ENCODE results near the gene HMOX2.

Gene HMOX2

DNA sequence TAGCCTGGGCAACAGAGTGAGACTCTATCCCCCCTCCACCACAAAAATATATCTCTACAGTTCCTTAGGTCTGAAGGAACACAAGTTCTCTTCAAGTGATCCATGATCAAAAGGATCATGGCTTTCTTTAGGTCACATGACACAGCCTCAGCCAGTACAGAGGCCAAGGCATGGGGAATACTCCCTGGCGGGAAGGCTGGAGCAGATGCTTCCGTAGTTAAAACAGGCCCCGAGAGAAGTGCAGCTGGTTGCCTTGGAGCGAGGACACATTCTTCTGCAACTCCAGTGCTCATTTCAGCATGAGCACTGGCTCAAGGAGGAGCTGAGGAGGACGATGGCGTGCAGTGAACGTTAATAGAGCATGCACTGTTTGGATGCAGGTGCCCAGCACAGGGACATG lies 48.9 kb downstream of the HMOX2 start:
- DNase-seq (ENCODE audit: low read depth): no peak

DNA sequence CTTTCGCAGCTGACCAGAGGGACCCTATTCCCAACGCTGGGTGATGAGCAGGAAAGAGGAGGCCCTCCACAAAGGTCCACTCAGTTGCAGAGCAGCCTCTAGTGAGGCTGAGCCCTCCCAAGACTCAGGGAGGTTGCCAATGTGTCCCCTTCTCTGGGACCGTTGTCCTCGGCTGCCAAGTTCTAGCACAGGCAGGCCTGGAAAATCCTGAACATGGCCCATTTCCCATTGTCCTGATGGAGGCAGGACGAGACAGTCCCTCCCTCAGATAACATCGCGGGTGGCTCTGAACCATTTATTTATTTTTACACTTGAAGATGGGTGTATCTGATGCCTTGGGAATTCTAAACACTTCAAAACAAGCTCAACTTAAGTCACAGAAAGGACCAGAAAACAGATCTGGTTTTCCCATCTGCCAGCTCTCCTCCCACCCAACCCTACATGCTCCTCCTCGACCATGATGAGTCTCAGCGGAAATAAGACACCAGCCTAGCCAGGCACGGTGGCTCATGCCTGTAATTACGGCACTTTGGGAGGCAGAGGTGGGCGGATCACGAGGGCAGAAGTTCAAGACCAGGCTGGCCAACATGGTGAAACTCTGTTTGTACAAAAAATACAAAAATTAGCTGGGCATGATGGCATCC lies 49.6 kb downstream of the HMOX2 start:
- no peak for DNase-seq (ENCODE audit: low read depth)

DNA sequence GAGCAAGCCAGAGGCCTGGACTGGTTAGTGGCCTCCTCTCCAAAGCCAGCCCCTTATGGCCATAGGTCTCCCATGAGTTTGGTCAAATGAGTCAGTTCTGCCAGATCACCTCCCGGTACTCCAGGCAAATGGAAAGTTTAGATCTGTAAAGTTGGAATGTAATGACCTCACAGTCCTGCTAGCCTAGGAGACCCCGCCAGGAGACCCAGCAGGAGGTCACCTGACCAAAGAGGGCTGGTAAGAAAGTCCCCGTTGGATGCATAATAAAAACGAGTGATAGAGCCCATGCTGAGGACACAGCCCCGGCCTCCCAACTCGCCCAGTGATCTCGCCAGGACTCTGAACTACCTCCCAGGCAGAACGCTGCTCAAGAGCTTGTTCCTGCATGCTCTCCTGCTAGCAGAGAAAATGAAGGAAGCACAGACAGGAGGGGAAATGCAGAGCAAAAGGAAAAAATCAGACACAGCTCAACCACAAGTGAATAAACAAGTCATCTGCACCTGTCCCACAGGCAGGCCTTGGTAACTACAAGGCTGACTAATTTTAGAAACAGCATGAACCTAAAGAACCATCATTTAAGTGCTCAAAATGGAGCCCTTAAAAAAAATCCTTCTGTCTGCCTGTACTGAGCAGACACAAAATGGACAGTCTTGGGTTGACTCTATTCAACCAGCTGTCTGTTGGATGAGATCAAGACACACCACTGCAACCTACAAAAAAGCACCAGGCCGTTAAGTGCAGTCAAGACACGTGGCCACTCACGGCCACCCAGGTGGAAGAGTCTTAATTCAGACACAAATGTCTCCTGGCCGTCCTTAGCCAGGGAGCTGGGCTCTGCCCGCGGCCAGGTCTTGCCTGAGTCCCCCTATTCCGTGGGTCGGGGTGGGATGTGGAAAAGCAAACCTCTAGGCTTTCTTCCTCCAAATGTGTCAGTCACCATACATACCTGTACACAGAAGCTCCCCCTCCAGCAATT lies 53.2 kb downstream of the HMOX2 start:
- DNase-seq (ENCODE audit: low read depth): no peak

DNA sequence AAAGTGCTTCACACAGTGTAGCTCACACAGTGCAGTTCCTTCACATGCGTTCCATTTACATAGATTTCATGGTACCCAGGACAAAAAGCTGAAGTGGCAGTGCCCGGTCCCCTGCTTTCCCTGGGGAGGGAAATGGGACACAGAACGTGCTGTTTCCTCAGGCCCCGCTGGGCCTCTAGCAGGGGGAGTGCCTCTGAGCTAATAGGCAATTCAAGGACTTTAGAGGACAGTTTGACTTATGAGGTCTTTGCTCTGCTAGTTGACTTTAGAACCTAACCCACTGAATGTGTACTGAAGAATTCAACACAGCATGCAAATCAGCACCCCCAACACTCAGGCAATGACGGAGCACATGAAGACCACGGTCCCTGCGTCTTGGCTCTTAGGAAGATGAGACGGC lies 55.6 kb downstream of the HMOX2 start:
- DNase-seq (ENCODE audit: low read depth): no peak

DNA sequence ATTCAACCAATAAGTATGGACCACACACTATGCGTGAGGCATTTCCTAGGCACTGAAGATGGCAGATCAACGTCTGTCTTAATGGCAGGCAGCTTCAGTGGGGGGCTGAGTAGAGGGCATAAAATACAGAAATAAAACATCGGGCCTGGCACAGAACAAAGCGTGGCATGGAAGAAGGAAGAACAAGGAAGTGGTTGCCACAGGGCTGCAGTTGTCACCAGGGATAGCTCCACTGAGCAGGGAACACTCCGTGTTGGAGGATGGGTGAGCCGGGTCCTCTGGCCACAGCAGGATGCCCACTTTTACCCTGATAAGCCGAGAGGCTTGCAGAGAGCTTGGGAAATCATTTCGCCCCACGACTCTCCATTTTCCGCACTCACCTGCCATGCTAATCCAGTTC lies 56.0 kb downstream of the HMOX2 start:
- no peak for DNase-seq (ENCODE audit: low read depth)

DNA sequence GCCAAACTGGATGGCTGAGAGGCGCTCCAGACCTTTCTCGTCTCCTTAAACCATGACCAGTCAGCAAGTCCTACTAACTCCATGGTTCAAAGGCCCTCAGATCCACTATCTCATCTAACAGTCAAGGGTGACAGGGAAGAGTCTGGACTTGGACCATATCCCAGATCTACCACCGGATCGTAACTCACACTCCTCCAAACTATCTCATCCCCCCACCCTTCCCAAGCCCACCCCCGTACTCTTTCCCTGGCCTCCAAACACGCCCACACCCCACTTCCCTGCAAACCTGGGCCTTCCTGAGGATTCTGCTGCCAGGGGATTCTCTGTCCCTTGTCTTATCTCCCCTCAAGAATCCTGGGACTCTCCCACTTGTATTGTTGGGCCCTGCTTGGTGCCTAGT lies 57.3 kb downstream of the HMOX2 start:
- DNase-seq (ENCODE audit: low read depth): no peak

DNA sequence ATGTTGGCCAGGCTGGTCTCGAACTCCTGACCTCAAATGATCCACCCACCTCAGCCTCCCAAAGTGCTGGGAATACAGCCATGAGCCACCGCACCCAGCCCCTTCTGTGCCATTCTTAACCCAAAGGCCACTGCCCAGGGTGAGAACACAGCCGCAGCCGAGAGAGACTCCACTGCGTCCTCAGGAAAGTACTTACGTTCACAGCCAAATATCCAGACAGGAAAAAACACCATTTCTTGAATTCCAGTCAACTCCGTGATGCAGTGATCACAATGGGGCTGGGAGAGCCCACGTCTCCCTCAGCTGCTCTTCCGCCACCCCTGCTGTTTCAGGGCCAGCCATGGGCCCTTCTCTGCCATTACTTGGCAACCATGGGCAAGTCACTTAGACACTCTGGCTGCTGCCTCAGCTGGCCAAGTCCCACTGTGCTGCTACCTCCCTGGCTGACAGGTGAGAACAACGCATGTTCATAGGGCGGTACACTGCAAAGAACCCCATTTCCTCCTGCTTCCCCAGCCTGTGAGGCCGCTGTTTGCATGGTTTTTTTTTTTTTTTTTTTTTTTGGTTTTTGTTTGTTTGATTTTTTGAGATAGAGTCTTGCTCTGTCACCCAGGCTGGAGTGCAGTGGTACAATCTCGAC lies 58.1 kb downstream of the HMOX2 start:
- no peak for DNase-seq (ENCODE audit: low read depth)

DNA sequence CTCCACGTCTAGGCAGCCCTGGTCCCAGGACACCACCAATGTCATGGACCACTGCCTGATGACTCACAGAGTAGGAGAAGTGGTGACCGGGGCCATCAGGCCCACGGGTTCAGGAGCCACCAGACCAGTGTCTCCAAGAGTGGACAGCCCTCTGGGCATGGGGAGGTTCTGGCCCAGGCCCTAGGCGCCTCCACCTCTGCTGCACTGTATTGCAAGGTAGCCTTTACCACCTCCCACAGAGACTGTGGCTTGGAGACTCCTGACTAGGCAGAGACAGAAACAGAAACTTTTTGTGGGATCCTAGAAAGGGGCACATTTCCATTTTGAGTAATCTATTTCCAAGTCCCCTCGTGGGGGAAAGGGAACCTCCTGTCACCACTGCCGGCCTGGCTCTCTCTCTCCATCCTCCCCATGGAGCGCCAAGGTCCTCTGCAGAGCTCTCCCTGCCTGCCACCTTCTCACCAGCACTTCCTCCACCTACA lies 59.5 kb downstream of the HMOX2 start:
- no peak for DNase-seq (ENCODE audit: low read depth)

DNA sequence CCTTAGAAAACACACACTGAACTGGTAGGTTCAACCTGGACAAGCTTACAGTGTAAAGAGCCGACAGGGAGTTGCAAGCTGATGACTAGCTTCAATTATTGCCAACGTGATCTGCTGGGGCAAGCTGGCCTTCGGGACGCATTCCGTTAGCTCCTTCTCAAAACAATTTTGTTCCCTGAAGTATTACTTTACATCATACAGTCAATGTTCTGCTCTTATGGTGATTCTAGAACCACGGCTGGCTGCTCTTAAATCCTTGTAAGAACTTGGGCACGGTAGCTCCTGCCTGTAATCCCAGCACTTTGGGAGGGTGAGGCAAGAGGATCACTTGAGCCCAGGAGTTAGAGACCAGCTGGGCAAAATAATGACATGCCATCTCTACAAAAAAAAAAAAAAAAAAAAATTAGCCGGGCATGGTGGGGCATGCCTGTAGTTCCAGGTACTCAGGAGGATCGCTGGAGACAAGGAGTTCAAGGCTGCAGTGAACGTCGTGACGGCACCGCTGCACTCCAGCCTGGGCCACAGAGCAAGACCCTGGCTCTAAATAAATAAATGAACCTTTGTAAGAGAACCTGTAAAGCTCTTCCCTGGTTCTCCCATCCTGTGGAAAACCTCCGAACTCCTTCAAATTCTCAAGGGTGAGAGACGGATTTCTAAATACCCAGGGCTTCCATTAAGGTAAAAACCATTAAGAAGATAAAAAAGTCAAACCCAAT lies 60.4 kb downstream of the HMOX2 start:
- no peak for DNase-seq (ENCODE audit: low read depth)

DNA sequence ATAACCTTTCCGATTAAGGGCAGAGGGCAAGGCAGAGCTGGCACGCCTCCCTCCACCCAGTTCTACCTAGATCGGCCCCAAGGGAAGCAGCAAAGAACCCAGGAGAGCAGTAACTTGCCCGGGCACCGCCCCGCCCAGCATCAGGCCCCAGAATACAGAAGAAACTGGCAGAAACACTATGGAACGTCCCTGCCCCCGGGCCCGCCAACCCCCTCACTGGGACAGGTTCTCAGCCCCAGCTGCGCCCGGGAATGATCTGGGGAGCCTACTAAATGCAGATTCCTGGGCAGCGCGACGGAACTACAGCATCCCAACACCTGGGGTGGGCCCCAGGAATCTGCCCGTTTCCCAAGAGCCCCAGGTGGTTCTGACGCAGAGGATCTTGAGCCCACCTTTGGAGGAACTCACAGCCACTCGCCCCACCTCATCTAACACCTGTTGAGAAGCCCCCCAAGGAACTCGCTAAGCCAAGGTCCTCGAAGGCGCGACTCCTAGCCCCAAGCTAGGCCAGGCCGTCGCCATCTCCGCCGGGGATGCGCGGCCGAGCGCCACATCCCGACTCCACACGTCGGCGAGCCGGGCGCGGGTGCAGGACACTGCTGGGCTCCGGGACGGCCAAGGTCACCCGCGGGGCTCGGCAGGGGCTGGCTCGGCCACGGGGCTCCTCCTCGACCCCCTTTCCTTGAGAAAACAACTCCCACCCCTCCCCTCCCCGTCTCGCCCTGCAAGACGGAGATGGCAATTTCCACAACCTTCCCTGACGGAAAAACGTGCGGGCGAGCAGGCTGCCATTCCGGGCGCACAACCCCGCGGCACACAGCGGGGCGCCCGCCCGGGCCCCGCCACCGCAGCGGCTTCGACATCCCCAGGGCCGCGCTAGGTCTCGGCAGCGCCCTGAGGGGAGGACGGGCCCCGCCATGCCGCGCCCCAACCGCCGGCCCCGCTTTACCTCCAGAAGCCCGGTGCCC lies 61.5 kb downstream of the HMOX2 start:
- DNase-seq (ENCODE audit: low read depth): no peak

DNA sequence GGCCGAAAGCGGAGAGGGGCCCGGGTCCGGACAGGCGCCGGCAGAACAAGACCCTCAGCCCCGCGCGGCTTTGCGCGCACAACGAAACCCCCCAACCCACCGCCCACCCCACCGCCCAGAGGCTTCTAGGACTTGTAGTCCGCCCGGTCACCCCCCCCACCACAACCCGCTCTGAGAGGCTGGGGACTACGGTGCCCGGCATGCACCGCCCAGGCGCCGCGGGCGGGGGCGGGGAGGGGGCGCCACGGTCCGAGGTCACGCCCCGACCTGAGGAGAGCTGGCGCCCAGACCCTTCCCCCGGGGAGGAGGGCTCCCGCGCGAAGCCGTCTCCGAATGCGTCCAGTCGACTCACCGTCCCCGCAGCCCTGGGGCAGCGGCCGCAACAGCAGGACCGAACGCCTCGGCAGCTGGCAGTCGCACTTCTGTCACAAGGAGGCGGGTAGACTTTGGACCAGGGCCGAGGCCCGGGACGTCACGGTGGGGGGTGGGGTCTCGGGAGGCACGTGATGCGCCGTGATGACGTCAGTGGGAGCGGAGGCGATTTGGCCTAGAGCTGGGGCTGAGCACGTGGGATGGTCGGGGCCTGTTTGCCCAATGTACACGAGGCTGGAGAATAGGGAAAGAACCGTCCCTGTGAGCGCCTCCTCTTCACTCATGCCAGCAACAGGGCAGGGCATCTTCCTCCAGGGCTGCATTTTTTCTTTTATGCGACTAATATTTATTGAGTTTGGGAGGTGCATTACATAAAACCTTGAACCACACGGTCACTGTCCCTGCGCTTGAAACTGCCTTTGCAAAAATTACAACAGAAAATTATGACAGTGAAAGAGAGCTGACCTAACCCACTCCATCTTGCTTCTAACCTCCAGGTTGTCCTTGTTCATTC lies 62.4 kb downstream of the HMOX2 start, which contains the start of gene CDIP1:
TSS of gene CDIP1 (minus strand) at position 424 of the 886 bp plus-strand sequence. CDS start 24,643 bp downstream, outside the sequence.
- peak; percentile 89 for DNase-seq (ENCODE audit: low read depth)

DNA sequence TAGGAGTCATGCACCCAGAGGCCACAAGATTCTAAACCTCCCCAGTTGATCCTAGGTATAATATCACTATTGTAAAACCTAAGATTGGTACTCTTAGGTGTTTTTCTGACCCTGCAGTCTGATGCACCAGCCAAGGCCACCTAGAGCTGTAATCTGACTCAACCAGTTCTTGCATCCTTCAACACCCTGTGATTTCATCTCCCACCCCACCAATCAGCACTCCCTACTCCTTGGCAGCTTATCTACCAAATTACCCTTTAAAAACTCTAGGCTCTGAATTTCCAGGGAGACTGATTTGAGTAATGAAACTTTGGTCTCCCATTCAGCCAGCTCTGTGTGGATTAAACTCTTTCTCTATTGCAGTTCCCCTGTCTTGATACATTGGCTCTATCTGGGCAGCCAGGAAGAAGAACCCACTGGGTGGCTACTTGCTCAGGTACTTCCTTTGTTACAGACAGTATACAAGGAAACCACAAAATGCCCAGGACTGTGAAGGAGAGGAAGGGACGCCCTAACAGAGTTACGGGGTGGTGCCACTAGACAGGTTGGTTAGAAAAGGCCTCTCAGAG lies 63.6 kb downstream of the HMOX2 start:
- no peak for DNase-seq (ENCODE audit: low read depth)

DNA sequence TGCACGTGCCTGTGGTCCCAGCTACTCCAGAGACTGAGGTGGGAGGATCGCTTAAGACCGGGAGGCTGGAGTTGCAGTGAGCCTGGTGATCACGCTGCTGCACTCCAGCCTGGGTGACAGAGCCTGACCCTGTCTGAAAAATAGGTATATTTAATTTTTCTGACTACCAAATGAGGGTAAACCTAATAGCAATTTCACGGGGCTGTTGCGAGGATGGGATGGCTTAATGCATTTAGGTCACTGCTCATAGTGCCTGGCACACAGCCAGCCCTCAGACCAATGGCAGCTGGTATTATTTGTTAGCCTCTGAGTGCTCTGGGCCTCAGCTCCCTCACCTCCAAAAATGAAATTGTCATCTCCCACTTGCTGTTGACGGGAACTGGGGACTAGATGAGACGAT lies 68.3 kb downstream of the HMOX2 start:
- DNase-seq (ENCODE audit: low read depth): no peak

DNA sequence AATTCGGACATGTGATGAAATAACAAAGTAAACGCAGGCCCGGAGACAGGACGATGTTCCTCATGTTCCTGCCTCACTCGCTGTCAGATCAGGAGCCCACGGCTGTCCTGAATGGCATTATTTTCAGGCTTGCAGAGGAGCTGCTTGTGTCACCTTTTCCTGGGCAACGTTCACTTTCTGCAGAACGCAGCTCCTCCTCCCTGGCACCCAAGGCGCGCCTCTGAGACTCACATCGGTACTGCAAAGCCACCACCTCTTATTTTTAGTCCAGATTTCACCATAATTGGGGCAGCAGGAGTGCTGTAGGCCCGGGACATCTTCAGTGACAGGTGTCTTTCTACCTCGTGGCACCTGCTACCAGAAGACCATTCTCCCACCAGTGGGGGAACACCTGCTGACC lies 71.9 kb downstream of the HMOX2 start:
- DNase-seq (ENCODE audit: low read depth): no peak

DNA sequence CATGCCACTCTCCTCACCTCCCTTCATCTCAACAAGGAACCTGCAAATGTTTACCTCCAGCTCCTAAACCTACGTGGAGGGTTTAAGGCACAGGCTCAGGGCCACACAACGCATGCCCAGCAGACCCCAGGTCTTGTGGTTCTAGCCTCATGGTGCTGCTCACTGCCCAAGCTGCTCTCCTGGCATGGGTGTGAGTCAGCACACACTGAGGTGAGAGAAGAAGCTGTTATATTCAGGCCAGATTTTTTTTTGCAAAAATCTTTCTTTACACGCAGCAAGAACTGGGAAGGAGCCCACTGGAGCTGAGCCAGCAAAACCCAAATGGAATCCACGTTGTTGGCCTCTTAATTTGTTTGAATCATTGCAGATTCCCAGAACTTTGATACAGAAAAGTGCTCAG lies 74.4 kb downstream of the HMOX2 start:
- DNase-seq (ENCODE audit: low read depth): no peak

DNA sequence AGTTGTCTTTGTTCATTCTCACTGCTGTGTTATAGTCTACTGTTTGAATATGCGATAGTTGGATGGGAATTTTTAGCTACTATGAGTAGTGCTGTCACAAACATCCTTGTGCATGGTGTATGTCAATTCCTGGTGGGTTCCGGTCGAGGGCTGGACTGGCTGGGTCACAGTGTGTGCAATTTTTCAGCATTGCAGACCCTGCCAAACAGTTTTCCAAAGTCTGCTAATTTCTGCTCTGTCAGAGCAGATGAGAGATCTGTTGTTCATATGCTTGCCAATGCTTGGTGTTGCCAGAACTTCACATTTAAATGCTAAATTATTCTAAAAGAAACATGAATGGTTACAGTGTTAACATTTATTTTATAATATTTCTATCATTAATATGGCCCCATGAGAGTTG lies 76.3 kb downstream of the HMOX2 start:
- no peak for DNase-seq (ENCODE audit: low read depth)

DNA sequence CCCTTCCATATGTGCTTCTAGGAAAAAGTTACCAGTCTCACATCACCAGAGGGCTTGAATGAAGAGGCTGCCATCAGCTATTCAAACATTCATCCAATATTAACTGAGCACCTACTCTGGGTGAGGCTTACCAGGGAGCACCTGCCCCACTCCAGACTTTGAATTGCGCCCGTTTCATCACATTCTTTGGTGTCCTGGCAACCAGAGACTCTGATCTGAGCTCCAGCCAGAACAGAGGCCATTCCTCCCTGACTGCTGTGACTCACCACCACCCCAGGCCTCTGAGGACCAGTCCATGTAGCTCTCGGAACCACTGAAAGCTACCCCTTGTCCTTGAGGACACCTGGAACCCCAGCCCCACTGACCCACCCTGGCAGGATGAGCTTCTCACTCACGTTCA lies 79.9 kb downstream of the HMOX2 start, which contains the start of gene C16orf96:
TSS of gene C16orf96 (plus strand) at position 229 of the 400 bp plus-strand sequence. CDS start at position 379, 150 bp downstream.
- DNase-seq (ENCODE audit: low read depth): no peak

DNA sequence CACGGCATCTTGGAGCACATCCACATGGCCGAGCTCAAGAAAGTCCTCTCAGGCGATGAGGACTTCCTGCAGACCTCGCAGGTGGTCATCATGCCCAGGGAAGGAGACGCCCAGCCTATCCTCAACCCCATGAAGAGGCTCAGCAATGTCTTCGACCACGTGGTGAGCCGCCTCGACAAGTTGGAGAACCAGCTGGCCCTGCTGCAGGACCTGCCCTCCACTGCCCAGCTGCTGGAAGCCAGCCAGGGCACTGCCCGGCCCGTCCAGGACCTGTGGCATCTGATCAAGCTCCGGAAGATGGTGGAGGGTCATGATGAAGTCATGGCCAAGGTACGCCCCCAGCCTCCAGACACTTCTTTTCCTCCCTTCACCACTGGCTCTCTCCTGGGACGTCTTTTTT lies 80.4 kb downstream of the HMOX2 start:
- DNase-seq (ENCODE audit: low read depth): no peak

DNA sequence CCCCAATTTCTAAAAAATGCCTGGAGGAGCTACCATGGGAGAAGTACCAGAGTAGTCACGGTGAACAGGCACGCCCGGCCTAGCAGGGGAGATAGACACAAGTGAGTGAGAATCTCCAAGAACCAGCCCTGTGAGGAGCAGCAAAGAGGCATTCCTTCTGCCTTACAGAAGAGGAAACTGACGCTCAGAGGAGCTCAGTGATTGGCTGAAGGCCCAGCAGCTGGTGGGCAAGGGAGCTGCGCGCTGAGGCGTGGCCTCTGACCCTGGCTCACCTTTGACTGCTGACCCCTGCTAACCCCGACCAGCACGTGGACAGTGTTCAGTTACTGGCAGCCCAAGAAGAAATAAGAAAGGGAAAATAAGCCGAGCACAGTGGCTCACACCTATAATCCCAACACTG lies 81.8 kb downstream of the HMOX2 start:
- DNase-seq (ENCODE audit: low read depth): no peak
